ENCODE measurements around the gene RWDD4. TPM values are rescaled to one million over a fixed set of nuclear protein-coding genes. Genes with fewer than 3 reads are reported as not detected.

The RWDD4 gene
- total RNA-seq, 1 experiment from 2014 or later, result 16.8 TPM

DNA sequence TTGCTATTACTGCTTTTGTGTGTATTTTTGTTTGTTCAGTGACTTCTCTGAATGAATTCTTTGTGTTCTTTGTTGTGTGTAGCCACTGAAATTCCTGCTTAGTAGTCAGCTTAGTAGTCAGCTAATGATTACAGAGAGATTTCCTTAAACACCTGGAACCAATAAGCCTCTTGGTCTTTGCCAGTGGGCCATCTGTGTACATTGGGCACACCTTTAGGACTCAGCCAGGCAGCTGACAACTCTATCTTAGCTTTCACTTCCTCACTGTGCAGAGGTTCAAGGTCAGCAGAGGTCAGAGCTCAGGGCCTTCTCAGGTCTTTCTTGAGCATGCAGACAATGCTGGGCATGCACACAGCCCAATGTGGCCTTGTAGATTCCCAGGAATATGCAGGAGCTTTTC lies 59.3 kb downstream of the RWDD4 start:
- no peak overlapping the region for H2AFZ ChIP-seq
- intact Hi-C loops (cut with micrococcal nuclease; ENCODE audit: unreplicated experiment), result no loop called here
- POLR2A ChIA-PET (ENCODE audit: unreplicated experiment), result no interaction called here

DNA sequence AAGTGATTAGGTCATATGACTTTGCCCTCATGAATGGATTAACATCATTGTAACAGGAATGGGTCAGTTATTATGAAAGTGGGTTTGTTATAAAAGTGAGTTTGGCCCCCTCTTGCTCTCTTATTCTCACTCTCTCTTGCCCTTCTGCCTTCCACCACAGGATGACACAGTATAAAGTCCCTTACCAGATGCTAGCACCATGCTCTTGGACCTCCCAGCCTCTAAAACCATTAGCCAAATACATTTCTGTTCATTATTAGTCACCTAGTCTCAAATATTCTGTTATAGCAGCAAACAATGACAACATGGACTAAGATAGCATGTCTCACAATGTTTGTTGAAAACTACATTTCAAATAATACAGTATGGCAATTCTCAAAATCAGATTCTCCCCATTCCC lies 59.7 kb downstream of the RWDD4 start:
- Histone ChIP-seq H3K36me3 (ENCODE audit: low read depth) (no peaks in the 10 kb centered on the region), H3K27me3 (ENCODE audit: insufficient read depth, low read depth) (no peaks in the 10 kb centered on the region), H3K4me3 (no peak overlapping the region), H2AFZ (no peak overlapping the region), H3K4me2 (no peak overlapping the region), H3K27ac (no peak overlapping the region), H3K9me3 (ENCODE audit: insufficient read depth, low read depth) (no peaks in the 10 kb centered on the region), H4K20me1 (ENCODE audit: insufficient read depth) (no peaks in the 10 kb centered on the region), H3F3A (ENCODE audit: insufficient read depth, low read depth) (no peaks in the 10 kb centered on the region), H3K4me1 (replicated peaks; ENCODE audit: insufficient read depth) (no peaks in the 10 kb centered on the region), H3K9me2 (ENCODE audit: insufficient read depth) (no peaks in the 10 kb centered on the region), H3K79me2 (ENCODE audit: low read depth) (no peaks in the 10 kb centered on the region)
- BruUV-seq (replicated peaks), result no TSS peak
- ChIA-PET POLR2A (ENCODE audit: unreplicated experiment) (no interaction called here), CTCF (no interaction called here)
- DNase-seq, result no peak
- TF ChIP-seq EZH2 (IDR thresholded peaks at IDR 0.05; ENCODE audit: low read depth), result no peak
- TF ChIP-seq, protein P1, sequence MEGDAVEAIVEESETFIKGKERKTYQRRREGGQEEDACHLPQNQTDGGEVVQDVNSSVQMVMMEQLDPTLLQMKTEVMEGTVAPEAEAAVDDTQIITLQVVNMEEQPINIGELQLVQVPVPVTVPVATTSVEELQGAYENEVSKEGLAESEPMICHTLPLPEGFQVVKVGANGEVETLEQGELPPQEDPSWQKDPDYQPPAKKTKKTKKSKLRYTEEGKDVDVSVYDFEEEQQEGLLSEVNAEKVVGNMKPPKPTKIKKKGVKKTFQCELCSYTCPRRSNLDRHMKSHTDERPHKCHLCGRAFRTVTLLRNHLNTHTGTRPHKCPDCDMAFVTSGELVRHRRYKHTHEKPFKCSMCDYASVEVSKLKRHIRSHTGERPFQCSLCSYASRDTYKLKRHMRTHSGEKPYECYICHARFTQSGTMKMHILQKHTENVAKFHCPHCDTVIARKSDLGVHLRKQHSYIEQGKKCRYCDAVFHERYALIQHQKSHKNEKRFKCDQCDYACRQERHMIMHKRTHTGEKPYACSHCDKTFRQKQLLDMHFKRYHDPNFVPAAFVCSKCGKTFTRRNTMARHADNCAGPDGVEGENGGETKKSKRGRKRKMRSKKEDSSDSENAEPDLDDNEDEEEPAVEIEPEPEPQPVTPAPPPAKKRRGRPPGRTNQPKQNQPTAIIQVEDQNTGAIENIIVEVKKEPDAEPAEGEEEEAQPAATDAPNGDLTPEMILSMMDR (conservative IDR thresholded peaks at IDR 0.05), result no peak
- intact Hi-C loops (cut with micrococcal nuclease; ENCODE audit: unreplicated experiment), result no loop called here

More for the DNA sequence above, 59.3 kb downstream of the RWDD4 start:
- H4K20me1 ChIP-seq (ENCODE audit: insufficient read depth), result no peaks in the 10 kb centered on the region
- no peak overlapping the region for H3K27ac ChIP-seq
- H3K4me1 ChIP-seq (replicated peaks; ENCODE audit: insufficient read depth), result no peaks in the 10 kb centered on the region
- no peak for DNase-seq
- no peaks in the 10 kb centered on the region for H3K9me3 ChIP-seq (ENCODE audit: insufficient read depth, low read depth)
- CTCF ChIA-PET, result interaction anchor here (0.6 kb wide), 1 partner anchor 1373 kb away, joined by 3 read pairs; no protein-coding TSS in a partner anchor
- TF ChIP-seq EZH2 (IDR thresholded peaks at IDR 0.05; ENCODE audit: low read depth), result no peak
- TF ChIP-seq, protein P1 (conservative IDR thresholded peaks at IDR 0.05), result no peak
- H3K9me2 ChIP-seq (ENCODE audit: insufficient read depth), result no peaks in the 10 kb centered on the region
- no TSS peak for BruUV-seq (replicated peaks)
- no peaks in the 10 kb centered on the region for H3K79me2 ChIP-seq (ENCODE audit: low read depth)
- no peaks in the 10 kb centered on the region for H3F3A ChIP-seq (ENCODE audit: insufficient read depth, low read depth)
- H3K4me3 ChIP-seq, result no peak overlapping the region
- H3K4me2 ChIP-seq, result no peak overlapping the region
- no peaks in the 10 kb centered on the region for H3K36me3 ChIP-seq (ENCODE audit: low read depth)
- no peaks in the 10 kb centered on the region for H3K27me3 ChIP-seq (ENCODE audit: insufficient read depth, low read depth)

DNA sequence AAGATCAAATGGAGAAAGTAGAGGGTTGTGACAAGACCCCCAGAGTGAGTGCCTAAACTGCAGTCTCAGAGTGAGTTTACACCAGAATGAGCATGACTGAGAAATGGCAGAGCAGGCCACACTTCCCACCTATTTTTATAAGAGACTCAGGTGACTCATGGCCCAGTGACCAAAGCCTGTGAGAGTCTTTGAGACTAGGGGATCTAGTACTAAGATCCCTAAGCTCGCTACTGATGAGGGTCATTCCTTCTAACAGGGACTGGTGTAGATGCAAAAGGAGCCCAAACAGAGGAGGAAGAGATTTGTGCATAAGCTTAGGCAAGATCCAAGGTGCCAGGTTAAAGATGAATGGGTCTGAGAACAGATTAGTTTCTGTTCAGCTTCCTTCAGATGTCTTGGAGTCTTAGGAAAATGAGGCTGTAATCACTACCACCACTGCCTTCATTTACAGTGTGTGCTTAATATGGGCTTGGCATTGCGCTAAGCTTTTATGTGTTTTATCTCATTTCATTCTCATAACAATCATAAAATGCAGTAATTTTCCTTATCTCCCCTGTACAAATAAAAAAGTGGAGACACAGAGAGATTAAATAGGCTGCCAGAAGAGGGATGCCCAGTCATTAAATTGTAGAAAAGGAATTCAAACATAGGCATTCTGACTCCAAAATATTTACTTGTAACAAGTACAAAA lies 62.8 kb downstream of the RWDD4 start:
- DNase-seq, result no peak
- no peaks in the 10 kb centered on the region for H3K36me3 ChIP-seq (ENCODE audit: low read depth)
- no peaks in the 10 kb centered on the region for H3K9me3 ChIP-seq (ENCODE audit: insufficient read depth, low read depth)
- no peaks in the 10 kb centered on the region for H3F3A ChIP-seq (ENCODE audit: insufficient read depth, low read depth)
- H4K20me1 ChIP-seq (ENCODE audit: insufficient read depth), result no peaks in the 10 kb centered on the region
- no TSS peak for BruUV-seq (replicated peaks)
- no peaks in the 10 kb centered on the region for H3K79me2 ChIP-seq (ENCODE audit: low read depth)
- no peaks in the 10 kb centered on the region for H3K9me2 ChIP-seq (ENCODE audit: insufficient read depth)
- no peak overlapping the region for H3K27ac ChIP-seq
- POLR2A ChIA-PET (ENCODE audit: unreplicated experiment), result no interaction called here
- TF ChIP-seq, protein P1 (conservative IDR thresholded peaks at IDR 0.05), result no peak
- no peak for TF ChIP-seq EZH2 (IDR thresholded peaks at IDR 0.05; ENCODE audit: low read depth)
- H3K4me3 ChIP-seq, result no peak overlapping the region
- H3K27me3 ChIP-seq (ENCODE audit: insufficient read depth, low read depth), result no peaks in the 10 kb centered on the region
- H3K4me1 ChIP-seq (replicated peaks; ENCODE audit: insufficient read depth), result no peaks in the 10 kb centered on the region
- no peak overlapping the region for H3K4me2 ChIP-seq
- H2AFZ ChIP-seq, result no peak overlapping the region; the same call in 1 of the 2 replicates
- CTCF ChIA-PET, result no interaction called here
- intact Hi-C loops (cut with micrococcal nuclease; ENCODE audit: unreplicated experiment), result no loop called here
